Cerebellar nuclear complex (tissue), 1 donor: Measurements from ENCODE around the gene SHFL.

Experiments used
- DNase-seq, 2 experiments: peaks; one replicate each; lab custom pipeline; 2025; lab: John Stamatoyannopoulos, UW

Gene SHFL

DNA sequence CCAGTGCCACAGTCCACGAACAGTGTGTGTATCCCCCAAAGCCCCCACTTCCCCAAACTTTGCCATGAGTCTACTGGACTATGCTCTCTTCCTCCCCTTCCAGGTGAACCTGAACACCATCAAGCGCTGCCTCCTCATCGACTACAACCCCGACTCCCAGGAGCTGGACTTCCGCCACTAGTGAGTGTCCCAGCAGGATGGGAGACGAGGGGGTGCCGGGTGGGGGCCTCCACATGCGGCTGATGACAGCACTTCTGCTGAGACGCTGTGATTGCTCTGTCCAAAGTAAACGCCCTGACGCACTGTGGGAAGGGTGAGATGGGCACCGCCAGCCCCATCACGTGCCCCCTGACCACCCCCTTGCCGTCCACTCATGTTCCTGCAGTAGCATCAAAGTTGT is 23.4 kb downstream of the SHFL start:
- no peak for DNase-seq

GRCh38 chr19:10110076-10110971 is 24.2 kb downstream of the SHFL start:
- no peak for DNase-seq

GRCh38 chr19:10110972-10111317 is 24.8 kb downstream of the SHFL start:
- DNase-seq = no peak

DNA sequence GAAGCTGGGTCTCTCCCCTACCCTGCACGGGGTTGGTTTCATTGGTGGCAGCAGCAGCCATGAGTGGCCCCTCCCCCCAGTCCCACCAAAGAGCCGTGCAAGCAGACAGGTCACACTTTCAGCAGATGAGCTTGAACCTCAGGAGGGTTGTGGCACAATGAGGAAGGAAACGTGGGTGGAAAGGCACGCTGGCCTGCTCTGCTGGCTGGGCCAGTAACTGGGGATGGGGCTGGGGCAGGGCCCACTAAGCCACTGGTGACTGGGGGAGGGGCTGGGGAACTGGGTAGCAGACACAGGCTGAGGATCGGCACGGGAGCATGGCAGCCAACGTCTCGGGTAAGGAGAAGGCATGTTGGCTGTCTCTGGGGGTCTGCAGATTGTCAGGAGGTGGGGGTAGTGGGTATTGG is 25.3 kb downstream of the SHFL start, which contains the start of gene P2RY11:
Gene P2RY11, plus strand, starts transcription at position 289 of the 407 bp plus-strand sequence. Its CDS starts 29 bp downstream, at position 318.
- no peak for DNase-seq

- no peak for DNase-seq
Observed at GRCh38 chr19:10112037-10112761, 26.1 kb downstream of the SHFL start.

GRCh38 chr19:10112895-10113591 is 26.9 kb downstream of the SHFL start:
- DNase-seq = no peak

DNA sequence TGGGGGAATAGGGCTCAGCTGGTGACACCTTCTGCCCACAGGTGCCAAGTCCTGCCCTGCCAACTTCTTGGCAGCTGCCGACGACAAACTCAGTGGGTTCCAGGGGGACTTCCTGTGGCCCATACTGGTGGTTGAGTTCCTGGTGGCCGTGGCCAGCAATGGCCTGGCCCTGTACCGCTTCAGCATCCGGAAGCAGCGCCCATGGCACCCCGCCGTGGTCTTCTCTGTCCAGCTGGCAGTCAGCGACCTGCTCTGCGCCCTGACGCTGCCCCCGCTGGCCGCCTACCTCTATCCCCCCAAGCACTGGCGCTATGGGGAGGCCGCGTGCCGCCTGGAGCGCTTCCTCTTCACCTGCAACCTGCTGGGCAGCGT is 27.5 kb downstream of the SHFL start:
- no peak for DNase-seq

GRCh38 chr19:10113964-10114650 is 28.0 kb downstream of the SHFL start:
- no peak for DNase-seq

DNA sequence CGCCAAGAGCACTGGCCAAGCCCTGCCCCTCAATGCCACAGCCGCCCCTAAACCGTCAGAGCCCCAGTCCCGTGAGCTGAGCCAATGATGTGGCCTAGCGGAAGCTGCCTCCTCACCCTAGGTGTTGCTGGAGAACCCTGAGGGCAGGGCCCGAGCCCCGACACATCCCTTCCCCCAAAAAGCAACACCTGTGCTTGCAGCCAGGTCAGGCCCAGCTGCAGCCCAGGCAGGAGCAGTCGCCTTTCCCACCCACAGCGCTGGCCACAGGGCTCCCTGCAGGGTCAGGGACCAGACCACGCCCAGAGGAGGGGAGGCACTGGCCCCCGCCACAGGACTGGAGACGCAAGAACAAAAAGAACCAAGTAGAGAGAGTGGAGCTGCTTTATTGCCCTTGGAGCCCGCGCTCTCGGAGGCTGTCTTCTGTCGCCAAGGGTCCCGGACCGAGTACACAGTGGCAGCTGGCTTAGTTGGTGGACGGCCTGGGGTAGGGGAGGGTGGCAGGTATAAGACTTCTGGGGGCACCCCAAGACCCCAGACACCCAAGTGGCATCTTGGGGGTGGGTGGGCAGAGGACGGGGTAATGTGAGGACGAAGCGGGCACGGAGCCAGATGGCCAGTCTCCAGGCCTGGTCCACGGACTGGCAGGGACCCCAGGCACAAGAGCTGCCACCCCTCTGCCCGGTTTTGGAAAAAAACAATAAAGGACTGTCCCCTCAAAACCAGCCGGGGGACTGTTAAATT is 28.7 kb downstream of the SHFL start:
- no peak for DNase-seq

GRCh38 chr19:10115392-10116084 is 29.4 kb downstream of the SHFL start:
- no peak for DNase-seq

DNA sequence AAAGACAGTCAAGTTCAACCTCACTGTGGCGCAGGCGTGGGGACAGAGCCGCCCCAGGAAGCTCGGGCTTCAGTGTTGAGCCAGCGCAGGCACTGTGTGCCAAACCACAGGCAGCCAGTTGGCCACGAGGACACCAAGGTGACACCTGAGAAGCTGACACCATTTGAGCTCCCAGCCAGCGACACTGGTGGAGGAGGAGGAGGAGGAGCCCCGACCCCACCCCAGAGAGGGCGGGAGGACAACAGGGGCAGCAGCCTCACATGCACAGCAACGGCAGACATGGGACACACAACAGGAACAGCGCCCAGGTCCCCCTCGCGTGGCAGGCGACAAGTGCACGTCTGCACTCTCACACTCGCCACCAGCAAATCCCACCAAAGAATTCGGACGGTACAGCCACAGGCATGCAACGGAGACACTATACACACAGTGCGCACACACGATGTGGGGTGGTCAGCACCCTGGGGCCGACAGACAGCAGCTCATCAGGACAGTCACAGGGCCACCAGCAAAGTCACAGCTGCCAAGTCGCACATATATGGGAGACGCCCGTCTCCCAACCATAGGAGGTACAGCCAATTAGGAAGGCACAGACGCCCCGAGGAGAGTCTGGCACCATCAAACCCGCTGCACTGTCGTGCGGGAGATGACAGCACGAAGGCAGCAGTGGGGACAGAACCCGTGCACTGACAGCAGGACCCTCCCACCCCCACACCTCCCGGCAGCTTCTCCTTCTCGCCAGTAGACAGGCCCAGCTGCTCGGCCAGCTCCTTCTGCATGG is 30.2 kb downstream of the SHFL start:
- DNase-seq = no peak

GRCh38 chr19:10116866-10117616 is 30.9 kb downstream of the SHFL start:
- DNase-seq = no peak

GRCh38 chr19:10118960-10119359 is 32.8 kb downstream of the SHFL start:
- no peak for DNase-seq

DNA sequence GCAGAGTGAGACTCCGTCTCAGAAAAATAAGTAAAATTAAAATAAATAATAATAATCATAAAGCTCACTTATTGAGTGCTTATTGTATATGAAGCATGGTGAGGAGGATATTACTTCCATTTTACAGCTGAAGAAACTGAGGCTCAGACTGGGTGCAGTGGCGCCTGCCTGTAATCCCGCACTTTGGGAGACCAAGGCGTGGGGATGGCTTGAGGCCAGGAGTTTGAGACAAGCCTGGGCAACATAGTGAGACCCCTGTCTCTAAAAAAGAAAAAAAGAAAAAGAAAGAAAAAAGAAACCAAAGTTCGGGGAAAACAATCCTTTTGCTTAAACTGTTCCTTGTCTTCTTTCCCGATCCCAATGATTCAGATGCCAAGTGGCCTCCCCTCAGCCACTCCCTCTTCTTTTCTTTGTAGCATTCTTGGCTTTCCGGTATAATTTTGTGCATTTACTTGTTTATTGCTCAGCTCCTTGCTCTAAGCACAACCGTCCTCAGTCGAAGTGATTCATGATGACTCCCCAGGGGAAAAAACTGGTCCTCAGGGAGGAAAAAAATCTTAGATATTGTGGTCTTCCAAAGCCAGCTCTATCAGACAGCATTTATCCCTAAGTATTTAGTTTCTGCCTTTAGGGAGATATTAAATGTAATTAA is 34.5 kb downstream of the SHFL start:
- DNase-seq = no peak

DNA sequence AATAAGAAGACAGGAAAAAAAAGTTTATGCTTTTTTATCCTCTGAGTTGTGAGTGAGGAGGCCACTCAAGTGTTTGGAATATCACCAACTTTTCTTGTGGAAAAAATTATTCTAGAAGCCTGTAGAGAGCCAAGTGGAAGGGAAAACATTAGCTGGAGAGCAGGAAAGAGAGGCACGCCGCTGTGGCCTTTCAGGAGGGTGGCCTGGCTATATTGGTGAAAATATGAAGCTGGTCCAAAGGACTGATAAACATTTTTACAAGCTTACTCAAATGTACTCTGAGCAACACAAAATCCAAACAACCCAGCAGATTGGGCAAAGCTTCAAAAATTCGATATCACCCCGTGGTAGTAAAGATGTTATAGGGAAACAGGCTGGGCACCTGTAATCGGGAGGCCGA is 35.9 kb downstream of the SHFL start:
- no peak for DNase-seq

- no peak for DNase-seq
Observed at GRCh38 chr19:10124429-10124828, 38.3 kb downstream of the SHFL start.

GRCh38 chr19:10126213-10126639 is 40.1 kb downstream of the SHFL start:
- no peak for DNase-seq

- DNase-seq = no peak
Observed at GRCh38 chr19:10132905-10133304, 46.8 kb downstream of the SHFL start.

DNA sequence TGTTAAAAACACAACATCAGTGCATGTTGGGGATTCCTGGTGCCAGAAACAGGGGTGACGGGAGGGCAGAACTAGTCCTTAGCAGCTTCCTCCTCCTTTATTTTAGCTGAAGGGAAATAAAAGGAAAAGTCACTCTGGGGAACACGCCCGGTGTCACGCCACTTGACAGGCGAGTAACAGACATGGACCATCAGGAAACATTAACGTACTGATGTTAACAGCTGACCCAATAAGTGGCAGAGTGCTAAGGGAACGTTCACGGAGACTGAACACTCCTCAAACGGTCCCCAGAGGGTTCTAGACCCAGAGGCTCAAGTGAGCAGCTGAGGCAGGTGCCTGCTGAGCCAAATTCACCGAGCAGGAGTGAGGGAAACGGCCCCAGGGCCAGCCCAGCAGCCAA is 47.5 kb downstream of the SHFL start:
- no peak for DNase-seq
